Neuronal stem cell (in vitro differentiated cells): Measurements from ENCODE around the gene FBXO8.
"Not testable (repeated sequence)": the region's sequence is repeated elsewhere in the genome, so short reads cannot be mapped to it uniquely, and the experiment has no call there.

Experiments used
- DNase-seq: peaks from one replicate; pipeline ENCODE4 v3.0.0-alpha.2; 2013; ENCODE audit warnings: low spot score
- H2AFZ ChIP-seq: one replicate; pipeline ENCODE4 v1.6.1; 2013; ENCODE audit warnings: mild to moderate bottlenecking, low read length, inconsistent platforms
- H2AK5ac ChIP-seq: 2 replicates; pipeline ENCODE4 v1.6.1; 2013; ENCODE audit warnings: low read depth, mild to moderate bottlenecking, inconsistent platforms, low read length, moderate library complexity, mixed read lengths
- H2BK120ac ChIP-seq: 2 replicates; pipeline ENCODE4 v1.6.1; 2013; ENCODE audit warnings: low read depth, mild to moderate bottlenecking, inconsistent platforms, low read length, moderate library complexity, mixed read lengths
- H2BK12ac ChIP-seq: one replicate; pipeline ENCODE4 v1.6.1; 2013; ENCODE audit warnings: low read length, inconsistent platforms
- H2BK15ac ChIP-seq: 2 replicates; pipeline ENCODE4 v1.6.1; 2013; ENCODE audit warnings: mild to moderate bottlenecking, low read length, inconsistent platforms, mixed read lengths
- H2BK5ac ChIP-seq: one replicate; pipeline ENCODE4 v1.6.1; 2013; ENCODE audit warnings: inconsistent platforms, mild to moderate bottlenecking, low read length, moderate library complexity
- H3K14ac ChIP-seq: one replicate; pipeline ENCODE4 v1.6.1; 2013; ENCODE audit warnings: low read length, inconsistent platforms
- H3K18ac ChIP-seq: 2 replicates; pipeline ENCODE4 v1.6.1; 2013; ENCODE audit warnings: low read length, inconsistent platforms
- H3K23ac ChIP-seq: 2 replicates; pipeline ENCODE4 v1.6.1; 2013; ENCODE audit warnings: low read depth, mild to moderate bottlenecking, mixed read lengths, low read length, inconsistent platforms; ENCODE audit not compliant: poor library complexity
- H3K27ac ChIP-seq: replicated peaks from 3 replicates; pipeline ENCODE4 v1.5.1; 2013; ENCODE audit warnings: low read length, inconsistent platforms
- H3K27me3 ChIP-seq, 3 experiments: 2 replicates each; pipeline ENCODE4 v1.6.1; 2013; ENCODE audit warnings: low read length in 3 of 3, mild to moderate bottlenecking in 2 of 3, inconsistent platforms in 1 of 3, low read depth in 1 of 3, mixed read lengths in 1 of 3, moderate library complexity in 1 of 3; ENCODE audit not compliant: control insufficient read depth in 3 of 3, insufficient read depth in 3 of 3
- H3K36me3 ChIP-seq, 2 donors: replicated peaks in 1 of 2; 2 replicates each; pipeline ENCODE4 v1.6.1; 2013; ENCODE audit warnings: low read length in 2 of 2; ENCODE audit not compliant: control insufficient read depth in 2 of 2, insufficient read depth in 2 of 2
- H3K4ac ChIP-seq: 2 replicates; pipeline ENCODE4 v1.6.1; 2013; ENCODE audit warnings: inconsistent platforms, mild to moderate bottlenecking, low read length, moderate library complexity
- H3K4me1 ChIP-seq, 2 donors: 1 replicate in 1 of 2; 2 replicates in 1 of 2; pipeline ENCODE4 v1.6.1; 2013; ENCODE audit warnings: low read length in 2 of 2, low read depth in 1 of 2; ENCODE audit not compliant: control insufficient read depth in 2 of 2, insufficient read depth in 1 of 2
- H3K4me2 ChIP-seq: one replicate; pipeline ENCODE4 v1.6.1; 2013; ENCODE audit warnings: mild to moderate bottlenecking, low read length, inconsistent platforms; ENCODE audit not compliant: insufficient read depth, poor library complexity, severe bottlenecking
- H3K4me3 ChIP-seq, 2 donors: 2 replicates each; pipeline ENCODE4 v1.5.1; 2013; ENCODE audit warnings: low read length in 2 of 2, mild to moderate bottlenecking in 2 of 2, inconsistent platforms in 1 of 2, moderate library complexity in 1 of 2
- H3K79me1 ChIP-seq: one replicate; pipeline ENCODE4 v1.6.1; 2013; ENCODE audit warnings: low read depth, mild to moderate bottlenecking, inconsistent platforms, low read length, moderate library complexity
- H3K9ac ChIP-seq: one replicate; pipeline ENCODE4 v1.6.1; 2013; ENCODE audit warnings: mild to moderate bottlenecking, low read depth, low read length, inconsistent platforms; ENCODE audit not compliant: poor library complexity
- H3K9me3 ChIP-seq, 2 donors: replicated peaks in 1 of 2; 2 replicates each; pipeline versions ENCODE3 to v1.6.1; 2013; ENCODE audit warnings: low read length in 2 of 2, mild to moderate bottlenecking in 2 of 2, inconsistent platforms in 1 of 2, low read depth in 1 of 2, mixed read lengths in 1 of 2, moderate library complexity in 1 of 2; ENCODE audit not compliant: control insufficient read depth in 2 of 2, insufficient read depth in 1 of 2
- H4K8ac ChIP-seq: one replicate; pipeline ENCODE4 v1.6.1; 2013; ENCODE audit warnings: low read depth, mild to moderate bottlenecking, inconsistent platforms, low read length, moderate library complexity
- H4K91ac ChIP-seq: one replicate; pipeline ENCODE4 v1.6.1; 2013; ENCODE audit warnings: low read length, low read depth, mild to moderate bottlenecking, inconsistent platforms; ENCODE audit not compliant: poor library complexity
- WGBS, 2 donors: extraction: QIAGEN DNeasy Blood & Tissue Kit; methylation state at CpG; one replicate each; pipeline ENCODE4 v1.1.7; 2013; ENCODE audit warnings: missing lambda C conversion rate in 2 of 2, mixed read lengths in 1 of 2; ENCODE audit not compliant: insufficient read length in 2 of 2, insufficient replicate concordance in 1 of 2; ENCODE audit errors: extremely low coverage in 2 of 2; 5-methylcytosine and 5-hydroxymethylcytosine counted together

Gene FBXO8

GRCh38 chr4:174303687-174304086, 20.2 kb upstream of the FBXO8 start:
- no peak overlapping the region for H3K27ac ChIP-seq
- no peak overlapping the region for H2AK5ac ChIP-seq
- no peaks in the 10 kb centered on the region for H3K27me3 ChIP-seq
- no peak overlapping the region for H3K4me3 ChIP-seq
- no CpG with 5 or more reads among the region's 1 CpG for WGBS, 2 donors
- H4K91ac ChIP-seq, result no peak overlapping the region
- H3K14ac ChIP-seq, result no peak overlapping the region
- no peak overlapping the region for H2BK5ac ChIP-seq
- H3K4ac ChIP-seq, result no peak overlapping the region
- H2BK12ac ChIP-seq, result no peak overlapping the region
- H3K18ac ChIP-seq, result no peak overlapping the region
- H4K8ac ChIP-seq, result no peak overlapping the region
- H2AFZ ChIP-seq, result no peak overlapping the region
- no peak overlapping the region for H3K4me2 ChIP-seq
- H3K9ac ChIP-seq, result no peak overlapping the region
- H2BK15ac ChIP-seq, result no peak overlapping the region
- no peak for DNase-seq
- no peak overlapping the region for H2BK120ac ChIP-seq
- H3K23ac ChIP-seq, result no peak overlapping the region
- peaks cover 1% of the 10 kb centered on the region for H3K79me1 ChIP-seq
- H3K4me1 ChIP-seq, result no peaks in the 10 kb centered on the region
- H3K9me3 ChIP-seq, result no peaks in the 10 kb centered on the region
- peaks cover 0 to 98% of the 10 kb centered on the region in 2 donors for H3K36me3 ChIP-seq

GRCh38 chr4:174295142-174295541, 11.7 kb upstream of the FBXO8 start:
- not testable (repeated sequence) for H2AK5ac ChIP-seq, H3K4me2 ChIP-seq, H3K23ac ChIP-seq, H3K14ac ChIP-seq, H2BK15ac ChIP-seq, H3K79me1 ChIP-seq, H2AFZ ChIP-seq, H4K91ac ChIP-seq, H3K18ac ChIP-seq, H2BK5ac ChIP-seq, H3K4me1 ChIP-seq, H4K8ac ChIP-seq, H3K9ac ChIP-seq, H3K27ac ChIP-seq, H3K4ac ChIP-seq, H2BK12ac ChIP-seq, H2BK120ac ChIP-seq, H3K27me3 ChIP-seq, H3K4me3 ChIP-seq, DNase-seq
- WGBS, 2 donors, result no CpG with 5 or more reads among the region's 27 CpGs
- Histone ChIP-seq H3K36me3 (peaks cover 2 to 22% of the 10 kb centered on the region in 2 donors), H3K9me3 (peaks cover 5 to 34% of the 10 kb centered on the region in 2 donors)

- H3K14ac ChIP-seq, H3K4me3 ChIP-seq, H2AK5ac ChIP-seq, H3K4ac ChIP-seq, H3K79me1 ChIP-seq, H2BK120ac ChIP-seq, DNase-seq, H2BK5ac ChIP-seq, H3K4me2 ChIP-seq, H3K27ac ChIP-seq, H3K18ac ChIP-seq, H2AFZ ChIP-seq, H3K9ac ChIP-seq, H3K23ac ChIP-seq, H4K8ac ChIP-seq, H2BK12ac ChIP-seq, H2BK15ac ChIP-seq, H4K91ac ChIP-seq, H3K27me3 ChIP-seq, H3K4me1 ChIP-seq: not testable (repeated sequence)
- H3K36me3 ChIP-seq, result peaks cover 2 to 17% of the 10 kb centered on the region in 2 donors
- H3K9me3 ChIP-seq, result peaks cover 5 to 34% of the 10 kb centered on the region in 2 donors
- no CpG with 5 or more reads among the region's 30 CpGs for WGBS, 2 donors
Measured at GRCh38 chr4:174294641-174295040, 11.2 kb upstream of the FBXO8 start.

GRCh38 chr4:174292473-174292872, 9.0 kb upstream of the FBXO8 start:
- Histone ChIP-seq H3K18ac (no peak overlapping the region), H3K27ac (no peak overlapping the region), H3K4me3 (no peak overlapping the region), H3K27me3 (no peaks in the 10 kb centered on the region), H3K4ac (no peak overlapping the region), H2BK12ac (no peak overlapping the region), H2BK15ac (no peak overlapping the region), H2BK5ac (no peak overlapping the region), H3K23ac (no peak overlapping the region), H3K14ac (no peak overlapping the region), H4K8ac (no peak overlapping the region), H2AFZ (no peak overlapping the region), H3K4me1 (no peaks in the 10 kb centered on the region), H2BK120ac (no peak overlapping the region), H3K36me3 (peaks cover 2 to 10% of the 10 kb centered on the region in 2 donors), H4K91ac (no peak overlapping the region), H3K4me2 (no peak overlapping the region), H2AK5ac (no peak overlapping the region), H3K9me3 (peaks cover 5 to 34% of the 10 kb centered on the region in 2 donors), H3K79me1 (peaks cover 3% of the 10 kb centered on the region), H3K9ac (no peak overlapping the region)
- WGBS, 2 donors, result no CpG with 5 or more reads among the region's 2 CpGs
- DNase-seq, result no peak
